KOPT-K1 (cell line): ENCODE data around the gene SPDYE18.
"Not testable (repeated sequence)": the region's sequence is repeated elsewhere in the genome, so short reads cannot be mapped to it uniquely, and the experiment has no call there.

Experiments used
- H3K27ac ChIP-seq: fragments of 200-600 bp; sonication (generic); 2 replicates; pipeline ENCODE4 v1.5.1; 2016; ENCODE audit warnings: antibody characterized with exemption, mild to moderate bottlenecking, low read depth, low read length; ENCODE audit not compliant: poor library complexity, severe bottlenecking
- H3K36me3 ChIP-seq: fragments of 200-600 bp; sonication (generic); 2 replicates; pipeline ENCODE4 v1.5.1; 2017; ENCODE audit warnings: antibody characterized with exemption, mild to moderate bottlenecking, low read length, moderate library complexity; ENCODE audit not compliant: insufficient read depth
- H3K9me3 ChIP-seq: fragments of 200-600 bp; sonication (generic); 2 replicates; pipeline ENCODE4 v1.5.1; 2017; ENCODE audit warnings: antibody characterized with exemption, low read length, mild to moderate bottlenecking; ENCODE audit not compliant: insufficient read depth, poor library complexity, severe bottlenecking

Gene SPDYE18

DNA sequence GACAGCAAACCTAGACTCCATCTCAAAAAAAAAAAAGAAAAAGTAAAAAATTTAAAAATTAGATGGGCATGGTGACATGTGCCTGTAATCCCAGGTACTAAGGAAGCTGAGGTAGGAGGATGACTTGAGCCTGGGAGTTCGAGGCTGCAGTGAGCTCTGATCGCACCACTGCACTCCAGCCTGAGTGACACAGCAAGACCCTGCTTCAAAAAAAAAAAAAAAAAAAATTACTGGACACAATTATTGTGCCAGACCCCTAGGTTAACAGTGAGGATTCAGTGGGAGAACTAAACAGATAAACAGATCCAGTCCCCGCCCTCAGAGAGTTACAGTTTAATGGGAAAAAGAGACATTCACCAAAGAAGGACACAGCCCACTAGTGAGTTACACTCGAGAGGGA lies 1.4 kb upstream of the SPDYE18 start:
- not testable (repeated sequence) for H3K27ac ChIP-seq, H3K9me3 ChIP-seq, H3K36me3 ChIP-seq

DNA sequence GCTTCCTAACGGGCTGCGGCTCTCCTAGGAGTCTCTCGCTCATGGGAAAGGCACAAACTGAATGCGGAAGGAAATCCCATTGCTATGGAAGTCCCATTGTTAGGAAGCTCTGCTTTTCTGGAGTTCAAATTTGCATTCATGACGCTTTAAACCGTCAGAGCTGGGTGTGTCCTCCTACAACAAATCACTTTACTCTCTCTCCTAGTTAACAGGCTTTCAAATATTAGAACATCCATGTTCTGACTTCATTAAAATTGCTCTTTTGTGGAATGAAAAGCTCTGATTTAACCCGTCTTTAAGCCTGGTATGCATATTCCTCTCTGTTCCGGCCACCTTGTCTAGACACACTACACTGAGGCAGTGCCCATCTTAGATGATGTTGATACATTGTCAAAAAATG lies 30.1 kb downstream of the SPDYE18 start, which contains the start of gene SPDYE17:
SPDYE17 (minus strand) TSS at position 101 of the 400 bp plus-strand sequence. CDS start 1,791 bp downstream, outside the sequence.
- not testable (repeated sequence) for H3K9me3 ChIP-seq, H3K36me3 ChIP-seq, H3K27ac ChIP-seq

GRCh38 chr7:77026349-77026748 lies 36.0 kb downstream of the SPDYE18 start:
- H3K36me3 ChIP-seq, H3K9me3 ChIP-seq, H3K27ac ChIP-seq: not testable (repeated sequence)

- not testable (repeated sequence) for H3K27ac ChIP-seq, H3K36me3 ChIP-seq, H3K9me3 ChIP-seq
Observed at GRCh38 chr7:77010074-77010680, 52.2 kb downstream of the SPDYE18 start.

GRCh38 chr7:77008000-77008399 lies 54.4 kb downstream of the SPDYE18 start:
- not testable (repeated sequence) for H3K9me3 ChIP-seq, H3K36me3 ChIP-seq, H3K27ac ChIP-seq

DNA sequence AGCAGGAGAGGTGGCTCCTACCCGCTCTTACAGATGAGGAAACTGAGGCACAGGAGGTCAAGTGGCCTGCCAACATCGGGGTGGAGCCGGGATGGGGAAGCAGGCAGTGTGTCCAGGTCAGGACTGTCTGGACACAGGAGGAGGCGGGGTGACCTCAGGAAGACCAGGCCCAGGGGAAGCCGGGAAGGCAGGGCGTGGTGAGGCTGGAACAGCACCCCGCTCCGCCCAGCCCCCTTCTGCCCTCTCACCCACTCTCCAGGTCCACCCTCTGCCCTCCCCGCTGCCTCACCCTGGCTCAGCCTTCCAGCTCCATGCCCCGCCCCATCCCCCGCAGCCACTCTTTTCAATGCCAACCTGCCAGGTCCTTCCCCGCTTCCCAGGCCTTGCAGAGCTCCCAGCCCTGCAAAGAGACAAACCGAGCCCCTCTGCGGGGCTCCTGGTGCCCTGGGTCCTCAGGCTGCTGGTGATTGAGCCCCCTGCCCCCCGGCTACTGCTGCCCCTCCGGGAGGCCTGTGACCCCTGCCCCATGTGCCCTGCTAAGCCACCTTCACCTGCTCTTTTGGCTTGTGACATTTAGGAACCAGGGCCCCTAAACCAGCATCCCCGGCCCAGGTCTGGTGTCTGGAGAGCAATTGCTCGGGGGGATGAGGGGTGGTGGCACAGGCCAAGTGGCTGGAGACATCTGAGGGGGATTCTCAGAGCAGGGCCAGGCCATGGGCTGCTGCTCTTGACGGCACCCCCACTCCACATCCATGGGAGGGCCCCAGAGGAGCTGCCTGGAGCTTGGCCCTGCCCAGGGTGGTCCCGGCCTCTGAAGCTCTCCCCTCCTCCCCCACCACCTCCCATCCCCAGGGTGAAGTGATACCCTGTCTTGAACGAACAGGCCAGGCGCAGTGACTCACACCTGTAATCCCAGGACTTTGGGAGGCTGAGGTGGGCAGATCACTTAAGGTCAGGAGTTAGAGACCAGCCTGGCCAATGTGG lies 55.9 kb downstream of the SPDYE18 start:
- not testable (repeated sequence) for H3K36me3 ChIP-seq, H3K27ac ChIP-seq, H3K9me3 ChIP-seq

DNA sequence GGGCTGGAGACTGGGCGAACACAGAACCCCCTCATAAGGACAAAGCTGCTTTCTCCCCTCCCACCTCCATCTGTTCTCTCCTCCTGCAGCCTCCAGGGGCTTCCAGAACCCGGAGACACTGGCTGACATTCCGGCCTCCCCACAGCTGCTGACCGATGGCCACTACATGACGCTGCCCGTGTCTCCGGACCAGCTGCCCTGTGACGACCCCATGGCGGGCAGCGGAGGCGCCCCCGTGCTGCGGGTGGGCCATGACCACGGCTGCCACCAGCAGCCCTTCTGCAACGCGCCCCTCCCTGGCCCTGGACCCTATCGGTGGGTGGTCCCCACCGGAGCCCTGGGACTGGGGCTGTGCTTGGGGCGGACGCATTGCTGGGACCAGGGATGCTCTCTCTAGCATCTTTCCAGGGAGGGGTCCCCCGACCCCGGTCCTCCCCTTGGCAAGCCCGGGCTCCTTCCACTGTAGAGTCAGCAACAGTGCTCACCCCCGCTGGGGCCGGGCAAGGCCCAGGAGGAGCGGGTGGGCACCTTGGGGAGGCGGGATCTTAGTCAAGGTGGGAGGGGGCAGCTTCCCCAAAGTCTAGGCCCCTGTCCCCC lies 56.8 kb downstream of the SPDYE18 start:
- not testable (repeated sequence) for H3K27ac ChIP-seq, H3K36me3 ChIP-seq, H3K9me3 ChIP-seq

GRCh38 chr7:77004151-77004550 lies 58.2 kb downstream of the SPDYE18 start:
- not testable (repeated sequence) for H3K9me3 ChIP-seq, H3K36me3 ChIP-seq, H3K27ac ChIP-seq

DNA sequence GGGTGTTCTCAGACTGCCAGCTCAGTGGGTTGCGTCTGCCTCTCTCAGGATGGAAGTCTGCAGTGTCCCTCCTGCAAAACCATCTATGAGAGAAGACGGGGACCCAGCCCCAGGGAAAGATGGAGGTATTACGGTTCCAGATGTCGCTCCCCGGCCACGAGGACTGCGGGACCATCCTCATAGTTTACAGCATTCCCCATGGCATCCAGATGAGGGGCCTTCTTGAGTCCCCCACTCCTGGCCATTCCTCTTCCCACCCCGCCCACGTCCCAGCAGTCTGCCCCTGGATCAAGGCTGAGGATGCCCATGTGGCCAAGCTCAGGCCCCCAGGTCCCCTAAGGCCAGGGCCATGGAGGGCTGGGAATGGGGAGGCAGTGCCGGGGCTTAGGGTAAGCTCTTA lies 59.1 kb downstream of the SPDYE18 start:
- H3K27ac ChIP-seq, H3K36me3 ChIP-seq, H3K9me3 ChIP-seq: not testable (repeated sequence)

- not testable (repeated sequence) for H3K36me3 ChIP-seq, H3K27ac ChIP-seq, H3K9me3 ChIP-seq
Observed at GRCh38 chr7:77002678-77003233, 59.6 kb downstream of the SPDYE18 start.

GRCh38 chr7:77002104-77002503 lies 60.3 kb downstream of the SPDYE18 start:
- H3K9me3 ChIP-seq, H3K27ac ChIP-seq, H3K36me3 ChIP-seq: not testable (repeated sequence)
